HCT116 (cell line): ENCODE data around the gene ZNF284.

Experiments
- CTCF ChIP-seq, 3 experiments: fragments of 200-600 bp in 1 of 3; sonication (generic) in 1 of 3; IDR thresholded peaks in 2 of 3; conservative IDR thresholded peaks in 1 of 3; 2 replicates each; pipeline ENCODE4 v1.5.1; 2012 to 2017; ENCODE audit warnings: low read depth in 2 of 3, low read length in 2 of 3, antibody characterized with exemption in 1 of 3, borderline replicate concordance in 1 of 3, control low read depth in 1 of 3, mild to moderate bottlenecking in 1 of 3, mixed read lengths in 1 of 3, mixed run types in 1 of 3, moderate library complexity in 1 of 3; ENCODE audit not compliant: insufficient read depth in 1 of 3
- EGR1 ChIP-seq: IDR thresholded peaks from 2 replicates; pipeline ENCODE4 v1.6.1; 2012; ENCODE audit warnings: low read depth
- ELF1 ChIP-seq: IDR thresholded peaks from 2 replicates; pipeline ENCODE4 v1.6.1; 2012; ENCODE audit warnings: low read depth, borderline replicate concordance
- EZH2 ChIP-seq: fragments of 200-600 bp; sonication (generic); IDR thresholded peaks from 2 replicates; pipeline ENCODE4 v1.6.1; 2017; ENCODE audit warnings: antibody characterized with exemption, mixed run types
- EZH2phosphoT487 ChIP-seq: fragments of 200-600 bp; IDR thresholded peaks from 2 replicates; pipeline ENCODE4 v1.6.1; 2018; ENCODE audit warnings: antibody characterized with exemption, borderline replicate concordance
- JUND ChIP-seq: IDR thresholded peaks from 2 replicates; pipeline ENCODE4 v1.6.1; 2012
- POLR2A ChIP-seq: IDR thresholded peaks from 2 replicates; pipeline ENCODE4 v1.7.0; 2011; ENCODE audit warnings: borderline replicate concordance; ENCODE audit not compliant: insufficient read depth, insufficient read length; ENCODE audit errors: extremely low read depth
- POLR2AphosphoS5 ChIP-seq: IDR thresholded peaks from 2 replicates; pipeline ENCODE4 v1.6.1; 2011; ENCODE audit warnings: mild to moderate bottlenecking, low read depth, low read length, moderate library complexity

- peak; percentile 63; the same call in 1 of the 2 replicates for TF ChIP-seq POLR2AphosphoS5
- TF ChIP-seq EGR1, result no peak
- no peak for TF ChIP-seq CTCF (IDR thresholded peaks at IDR 0.05 in 2 of 3, conservative IDR thresholded peaks at IDR 0.05 in 1 of 3; ENCODE audit: borderline replicate concordance in 1 of 3, insufficient read depth in 1 of 3, low read depth in 2 of 3, low read length in 2 of 3)
- no peak for TF ChIP-seq JUND
- no peak for TF ChIP-seq EZH2phosphoT487
- TF ChIP-seq EZH2, result no peak
- TF ChIP-seq POLR2A, result no peak
- peak; percentile 70 for TF ChIP-seq ELF1
Measured at GRCh38 chr19:44025217-44025936, 46.6 kb upstream of the ZNF284 start, which contains the start of gene ZNF222.
